ENCODE measurements around the gene ANAPC13. TPM values are rescaled to one million over a fixed set of nuclear protein-coding genes. Genes with fewer than 3 reads are reported as not detected.

The ANAPC13 gene
- total RNA-seq, 1 experiment from 2014 or later: 68.8 TPM

- CTCF ChIA-PET: interaction anchor here (1.2 to 2.7 kb wide), 3 partner anchors 108 to 165 kb away, joined by 14 to 16 read pairs (median 14); no protein-coding TSS in a partner anchor
- peaks cover 3% of the 10 kb centered on the region for H3K4me1 ChIP-seq (ENCODE audit: control insufficient read depth, insufficient read depth, low read length)
- TF ChIP-seq SIN3A (IDR thresholded peaks at IDR 0.05; ENCODE audit: borderline replicate concordance, insufficient read depth, low read depth, low read length) (no peak), TCF7L2 (IDR thresholded peaks at IDR 0.05; ENCODE audit: low read depth, low read length) (no peak), POLR2AphosphoS5 (IDR thresholded peaks at IDR 0.05; ENCODE audit: low read depth, low read length) (no peak), REST (IDR thresholded peaks at IDR 0.05; ENCODE audit: insufficient read depth in 1 of 2, low read depth in 2 of 2, low read length in 1 of 2) (no peak), CTCF (IDR thresholded peaks at IDR 0.05) (no peak)
- ATAC-seq: no peak
- in situ Hi-C loops (cut with HindIII; ENCODE audit: low pct_unique_long_range_greater_than_20kb, low sequenced_read_pairs) (no loop called here), intact Hi-C loops (cut with micrococcal nuclease; ENCODE audit: unreplicated experiment) (loop anchor here (5.0 kb wide), 2 partner anchors 96 to 116 kb away; no protein-coding TSS in a partner anchor)
- BruUV-seq (replicated peaks): no TSS peak
- no peak overlapping the region for H3K27ac ChIP-seq (ENCODE audit: low read length)
- POLR2A ChIA-PET: no interaction called here
- peaks cover 7% of the 10 kb centered on the region for H3K36me3 ChIP-seq (ENCODE audit: control insufficient read depth, insufficient read depth, low read length)
- no peak overlapping the region for H3K4me3 ChIP-seq (ENCODE audit: low read depth in 2 of 2, low read length in 2 of 2)
- no peaks in the 10 kb centered on the region for H3K9me3 ChIP-seq (ENCODE audit: control insufficient read depth, insufficient read depth, low read depth, low read length)
- no peak for DNase-seq (ENCODE audit: low read depth, low spot score)
- H3K27me3 ChIP-seq (ENCODE audit: control insufficient read depth, insufficient read depth, low read length): no peaks in the 10 kb centered on the region
Observed at GRCh38 chr3:134472831-134473230, 13.0 kb downstream of the ANAPC13 start.

- in situ Hi-C loops (cut with HindIII; ENCODE audit: low pct_unique_long_range_greater_than_20kb, low sequenced_read_pairs): no loop called here
- no peak for TF ChIP-seq CTCF (IDR thresholded peaks at IDR 0.05)
- no peak overlapping the region for H3K27ac ChIP-seq (ENCODE audit: low read length)
- no peaks in the 10 kb centered on the region for H3K9me3 ChIP-seq (ENCODE audit: control insufficient read depth, insufficient read depth, low read depth, low read length)
- ChIA-PET POLR2A (interaction anchor here (0.6 to 0.7 kb wide), 3 partner anchors 108 to 140 kb away, joined by 4 to 8 read pairs (median 6); no protein-coding TSS in a partner anchor), CTCF (interaction anchor here (1.2 to 2.7 kb wide), 2 partner anchors 114 to 164 kb away, joined by 14 to 16 read pairs; no protein-coding TSS in a partner anchor)
- H3K36me3 ChIP-seq (ENCODE audit: control insufficient read depth, insufficient read depth, low read length): no peaks in the 10 kb centered on the region
- DNase-seq (ENCODE audit: low read depth, low spot score) (no peak), ATAC-seq (0 out of 2 replicates have a peak, but pooled peaks have one; percentile 25)
- BruUV-seq (replicated peaks): no TSS peak
- no peaks in the 10 kb centered on the region for H3K27me3 ChIP-seq (ENCODE audit: control insufficient read depth, insufficient read depth, low read length)
- peaks cover 3% of the 10 kb centered on the region for H3K4me1 ChIP-seq (ENCODE audit: control insufficient read depth, insufficient read depth, low read length)
- H3K4me3 ChIP-seq (ENCODE audit: low read depth in 2 of 2, low read length in 2 of 2): no peak overlapping the region
- intact Hi-C loops (cut with micrococcal nuclease; ENCODE audit: unreplicated experiment): loop anchor here (5.0 kb wide), 2 partner anchors 94 to 114 kb away; no protein-coding TSS in a partner anchor
Observed at GRCh38 chr3:134471521-134472193, 14.1 kb downstream of the ANAPC13 start.
